GF-D8 (cell line): ENCODE data around the gene AFF3.
"Not testable (repeated sequence)": the region's sequence is repeated elsewhere in the genome, so short reads cannot be mapped to it uniquely, and the experiment has no call there.

Experiments used
- DNase-seq: peaks from one replicate; lab custom pipeline; 2025; lab: John Stamatoyannopoulos, UW

AFF3 gene

GRCh38 chr2:99787769-99788382 is 354.5 kb downstream of the AFF3 start:
- DNase-seq, result no peak

- no peak for DNase-seq
Observed at GRCh38 chr2:99786636-99787390, 355.6 kb downstream of the AFF3 start.

GRCh38 chr2:99784946-99785345 is 357.4 kb downstream of the AFF3 start:
- no peak for DNase-seq

GRCh38 chr2:99784282-99784681 is 358.1 kb downstream of the AFF3 start:
- no peak for DNase-seq

GRCh38 chr2:99780276-99780675 is 362.1 kb downstream of the AFF3 start:
- no peak for DNase-seq

GRCh38 chr2:99779276-99779675 is 363.1 kb downstream of the AFF3 start:
- no peak for DNase-seq

- no peak for DNase-seq
Observed at GRCh38 chr2:99777656-99778290, 364.6 kb downstream of the AFF3 start.

- no peak for DNase-seq
Observed at GRCh38 chr2:99776906-99777646, 365.3 kb downstream of the AFF3 start.

- DNase-seq, result no peak
Observed at GRCh38 chr2:99776206-99776905, 366.0 kb downstream of the AFF3 start.

- no peak for DNase-seq
Observed at GRCh38 chr2:99775585-99775984, 366.8 kb downstream of the AFF3 start.

- DNase-seq, result not testable (repeated sequence)
Observed at GRCh38 chr2:99773642-99774041, 368.7 kb downstream of the AFF3 start.

- DNase-seq, result no peak
Observed at GRCh38 chr2:99772591-99773331, 369.6 kb downstream of the AFF3 start.

- no peak for DNase-seq
Observed at GRCh38 chr2:99771681-99772333, 370.6 kb downstream of the AFF3 start.

GRCh38 chr2:99770876-99771275 is 371.5 kb downstream of the AFF3 start:
- no peak for DNase-seq

- DNase-seq, result no peak
Observed at GRCh38 chr2:99765731-99766318, 376.6 kb downstream of the AFF3 start.

GRCh38 chr2:99763764-99764163 is 378.6 kb downstream of the AFF3 start:
- no peak for DNase-seq

- DNase-seq, result no peak
Observed at GRCh38 chr2:99762714-99763113, 379.7 kb downstream of the AFF3 start.

GRCh38 chr2:99757611-99758114 is 384.7 kb downstream of the AFF3 start:
- DNase-seq, result no peak

- DNase-seq, result no peak
Observed at GRCh38 chr2:99756059-99756458, 386.3 kb downstream of the AFF3 start.

- DNase-seq, result no peak
Observed at GRCh38 chr2:99754210-99754609, 388.2 kb downstream of the AFF3 start.
